ENCODE results near the gene TREX2.
A peak's percentile ranks its signal among the peaks of the same experiment; 100 is the strongest.

TREX2 gene

GRCh38 chrX:153414856-153415510 is 30.9 kb downstream of the TREX2 start:
- peak; percentile 29 for DNase-seq (ENCODE audit: low read depth)
- TF ChIP-seq, protein P1, sequence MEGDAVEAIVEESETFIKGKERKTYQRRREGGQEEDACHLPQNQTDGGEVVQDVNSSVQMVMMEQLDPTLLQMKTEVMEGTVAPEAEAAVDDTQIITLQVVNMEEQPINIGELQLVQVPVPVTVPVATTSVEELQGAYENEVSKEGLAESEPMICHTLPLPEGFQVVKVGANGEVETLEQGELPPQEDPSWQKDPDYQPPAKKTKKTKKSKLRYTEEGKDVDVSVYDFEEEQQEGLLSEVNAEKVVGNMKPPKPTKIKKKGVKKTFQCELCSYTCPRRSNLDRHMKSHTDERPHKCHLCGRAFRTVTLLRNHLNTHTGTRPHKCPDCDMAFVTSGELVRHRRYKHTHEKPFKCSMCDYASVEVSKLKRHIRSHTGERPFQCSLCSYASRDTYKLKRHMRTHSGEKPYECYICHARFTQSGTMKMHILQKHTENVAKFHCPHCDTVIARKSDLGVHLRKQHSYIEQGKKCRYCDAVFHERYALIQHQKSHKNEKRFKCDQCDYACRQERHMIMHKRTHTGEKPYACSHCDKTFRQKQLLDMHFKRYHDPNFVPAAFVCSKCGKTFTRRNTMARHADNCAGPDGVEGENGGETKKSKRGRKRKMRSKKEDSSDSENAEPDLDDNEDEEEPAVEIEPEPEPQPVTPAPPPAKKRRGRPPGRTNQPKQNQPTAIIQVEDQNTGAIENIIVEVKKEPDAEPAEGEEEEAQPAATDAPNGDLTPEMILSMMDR (conservative IDR thresholded peaks at IDR 0.05; ENCODE audit: low read length) = no peak
- no peak overlapping the region for H3K4me3 ChIP-seq (ENCODE audit: low read length)

- TF ChIP-seq, protein P1 (conservative IDR thresholded peaks at IDR 0.05; ENCODE audit: low read length) = no peak
- no peak for DNase-seq (ENCODE audit: low read depth)
- no peak overlapping the region for H3K4me3 ChIP-seq (ENCODE audit: low read length)
Measured at GRCh38 chrX:153413731-153414130, 32.1 kb downstream of the TREX2 start.

DNA sequence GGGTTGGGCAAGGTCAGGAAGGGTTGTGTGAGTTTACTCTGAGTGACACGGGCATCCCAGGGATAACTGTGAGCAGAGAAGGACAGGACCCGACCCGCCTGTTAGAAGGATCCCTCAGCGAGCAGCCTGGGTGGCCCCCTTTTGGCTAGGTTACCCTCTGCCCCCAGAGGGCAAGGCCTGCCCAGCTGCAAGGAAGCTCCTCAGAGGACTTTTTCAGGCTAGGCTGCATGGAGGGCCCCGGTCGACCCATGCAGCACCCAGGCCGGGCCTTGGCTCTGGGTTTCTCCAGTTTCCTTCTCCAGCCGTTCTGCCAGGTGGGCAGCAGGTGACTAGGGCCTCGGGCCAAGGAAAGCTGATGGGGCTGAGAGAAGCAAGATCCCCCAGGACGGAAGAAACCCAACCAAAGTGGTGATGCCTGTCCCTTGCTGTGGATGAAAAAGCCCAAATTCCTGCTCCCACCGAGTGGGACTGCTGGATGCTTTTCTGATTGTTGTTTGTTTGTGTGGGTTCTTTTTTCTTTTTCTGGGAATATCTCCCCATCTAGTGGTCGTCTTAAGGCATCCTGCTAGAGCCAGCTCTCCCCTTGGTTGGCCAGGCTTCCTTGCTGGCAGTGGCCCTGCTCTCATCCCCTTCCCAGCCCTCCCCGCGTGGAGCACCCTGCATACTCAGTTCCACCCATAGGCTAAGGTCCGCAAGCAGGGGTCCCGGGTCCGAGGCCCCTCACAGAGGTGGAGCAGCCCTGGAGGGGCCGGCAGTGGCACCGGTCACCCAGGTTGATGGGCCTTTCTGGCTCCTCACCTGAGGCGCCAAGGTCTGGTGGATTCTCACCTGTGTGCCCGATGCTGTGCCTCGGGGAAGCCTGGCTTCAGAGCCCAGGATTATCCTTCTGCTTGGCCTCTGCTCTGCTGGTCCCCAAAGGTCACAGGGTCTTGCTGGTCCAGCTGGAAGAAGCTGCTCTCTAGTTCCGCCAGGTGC is 32.8 kb downstream of the TREX2 start:
- H3K4me3 ChIP-seq (ENCODE audit: low read length) = no peak overlapping the region
- TF ChIP-seq, protein P1 (conservative IDR thresholded peaks at IDR 0.05; ENCODE audit: low read length) = no peak
- no peak for DNase-seq (ENCODE audit: low read depth)

DNA sequence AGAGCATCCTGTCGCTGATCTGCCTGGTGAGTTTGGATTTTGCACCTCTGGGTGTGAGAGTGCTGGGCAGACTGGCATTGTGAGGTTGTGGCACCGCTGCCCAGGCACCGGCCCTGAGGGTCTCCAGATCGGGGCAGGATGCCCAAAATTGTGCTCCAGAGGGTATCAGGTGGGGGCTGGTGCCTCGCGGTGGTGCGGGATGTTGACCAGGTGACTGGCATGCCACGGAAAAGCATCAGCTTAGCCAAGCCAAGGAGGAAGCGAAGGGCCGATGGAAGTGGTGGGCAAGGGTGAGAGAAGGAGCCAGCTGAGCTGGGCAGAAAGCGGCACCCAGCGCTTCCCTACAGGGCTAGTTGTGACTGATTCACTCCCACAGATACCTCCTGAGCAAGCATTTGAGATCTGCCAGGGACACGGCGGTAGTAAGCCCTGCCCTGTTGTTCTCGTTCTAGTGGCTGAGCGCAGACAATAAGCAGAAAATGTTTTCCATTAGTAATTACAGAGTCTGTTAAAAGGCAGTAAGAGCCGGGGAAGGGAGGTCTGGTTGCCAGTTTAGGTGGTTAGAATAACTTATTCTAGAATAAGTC is 33.8 kb downstream of the TREX2 start:
- no peak for DNase-seq (ENCODE audit: low read depth)
- TF ChIP-seq, protein P1 (conservative IDR thresholded peaks at IDR 0.05; ENCODE audit: low read length) = no peak
- peak overlapping the region; percentile 46 for H3K4me3 ChIP-seq (ENCODE audit: low read length)

- H3K4me3 ChIP-seq (ENCODE audit: low read length) = peak within 1 kb of the TSS; percentile 46
- TF ChIP-seq, protein P1 (conservative IDR thresholded peaks at IDR 0.05; ENCODE audit: low read length) = no peak
- DNase-seq (ENCODE audit: low read depth) = peak; percentile 2
Measured at GRCh38 chrX:153411255-153411987, 34.4 kb downstream of the TREX2 start, which contains the start of gene ZFP92. Gene ZFP92 (plus strand): TSS chrX:153411472. CDS start chrX:153418323, 6,851 bp downstream.

DNA sequence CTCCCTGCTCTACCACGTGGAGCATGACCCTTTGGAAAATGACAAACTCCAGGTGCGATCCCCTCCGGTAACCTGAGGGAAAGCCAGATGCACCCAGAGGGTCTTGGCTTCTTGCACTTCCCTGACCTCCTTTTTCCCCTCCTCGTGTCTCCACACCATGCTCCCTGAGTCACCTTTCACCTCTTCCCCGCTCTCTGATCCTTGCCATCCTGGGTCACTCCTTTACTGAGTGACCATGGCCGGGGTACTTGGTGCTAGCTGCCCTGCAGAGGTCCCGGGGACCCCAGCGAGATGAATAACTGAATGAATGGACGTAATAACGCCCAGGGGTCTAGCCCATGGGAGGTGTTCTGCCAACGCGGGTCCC is 35.0 kb downstream of the TREX2 start:
- TF ChIP-seq, protein P1 (conservative IDR thresholded peaks at IDR 0.05; ENCODE audit: low read length) = no peak
- H3K4me3 ChIP-seq (ENCODE audit: low read length) = peak overlapping the region; percentile 26; the same call in 1 of the 2 replicates
- DNase-seq (ENCODE audit: low read depth) = no peak
